ENCODE measurements around the gene P4HA2. TPM values are rescaled to one million over a fixed set of nuclear protein-coding genes. Genes with fewer than 3 reads are reported as not detected.

The P4HA2 gene
- total RNA-seq, 2 experiments from 2014 or later: 0.32 to 7.2 TPM

- intact Hi-C loops (cut with micrococcal nuclease; ENCODE audit: unreplicated experiment): no loop called here
- no TSS peak for BruUV-seq (replicated peaks)
- no peak for DNase-seq (ENCODE audit: low spot score)
These were observed 39.6 kb upstream of the P4HA2 start for GRCh38 chr5:132267166-132267739.

GRCh38 chr5:132266836-132267160 is 39.1 kb upstream of the P4HA2 start:
- ChIA-PET CTCF (ENCODE audit: unreplicated experiment) (no interaction called here), POLR2A (no interaction called here)
- Histone ChIP-seq H3K9me3 (ENCODE audit: low read length) (no peaks in the 10 kb centered on the region), H3K4me3 (ENCODE audit: low read depth, low read length, poor library complexity, severe bottlenecking) (no peak overlapping the region), H2AFZ (ENCODE audit: low read length) (no peak overlapping the region), H3K4me1 (ENCODE audit: insufficient read depth, low read length, poor library complexity, severe bottlenecking) (no peaks in the 10 kb centered on the region), H3K9me2 (ENCODE audit: insufficient read depth, low read length) (no peaks in the 10 kb centered on the region), H3K36me3 (ENCODE audit: insufficient read depth, low read length) (no peaks in the 10 kb centered on the region), H3K27ac (ENCODE audit: low read depth, low read length, poor library complexity, severe bottlenecking) (no peak overlapping the region), H4K20me1 (ENCODE audit: insufficient read depth, low read length) (no peaks in the 10 kb centered on the region), H3K79me2 (ENCODE audit: insufficient read depth, low read depth, low read length) (no peaks in the 10 kb centered on the region), H3K4me2 (ENCODE audit: low read length) (no peak overlapping the region)
- intact Hi-C loops (cut with micrococcal nuclease; ENCODE audit: unreplicated experiment): no loop called here
- BruUV-seq (replicated peaks): no TSS peak
- DNase-seq (ENCODE audit: low spot score): no peak
- no peak for TF ChIP-seq CTCF (conservative IDR thresholded peaks at IDR 0.05; ENCODE audit: low read length)
- TF ChIP-seq EZH2phosphoT487 (IDR thresholded peaks at IDR 0.05; ENCODE audit: borderline replicate concordance, low read depth, low read length): no peak

More at GRCh38 chr5:132267166-132267739, 39.6 kb upstream of the P4HA2 start:
- no peaks in the 10 kb centered on the region for H3K9me2 ChIP-seq (ENCODE audit: insufficient read depth, low read length)
- no peaks in the 10 kb centered on the region for H4K20me1 ChIP-seq (ENCODE audit: insufficient read depth, low read length)
- no peak overlapping the region for H2AFZ ChIP-seq (ENCODE audit: low read length)
- ChIA-PET POLR2A (no interaction called here), CTCF (ENCODE audit: unreplicated experiment) (no interaction called here)
- H3K36me3 ChIP-seq (ENCODE audit: insufficient read depth, low read length): no peaks in the 10 kb centered on the region
- H3K9me3 ChIP-seq (ENCODE audit: low read length): no peaks in the 10 kb centered on the region
- no peaks in the 10 kb centered on the region for H3K4me1 ChIP-seq (ENCODE audit: insufficient read depth, low read length, poor library complexity, severe bottlenecking)
- no peak overlapping the region for H3K27ac ChIP-seq (ENCODE audit: low read depth, low read length, poor library complexity, severe bottlenecking)
- H3K4me2 ChIP-seq (ENCODE audit: low read length): no peak overlapping the region
- no peaks in the 10 kb centered on the region for H3K79me2 ChIP-seq (ENCODE audit: insufficient read depth, low read depth, low read length)
- no peak overlapping the region for H3K4me3 ChIP-seq (ENCODE audit: low read depth, low read length, poor library complexity, severe bottlenecking)
- TF ChIP-seq EZH2phosphoT487 (IDR thresholded peaks at IDR 0.05; ENCODE audit: borderline replicate concordance, low read depth, low read length): no peak
- TF ChIP-seq CTCF (conservative IDR thresholded peaks at IDR 0.05; ENCODE audit: low read length): no peak

GRCh38 chr5:132266031-132266835 is 38.6 kb upstream of the P4HA2 start:
- intact Hi-C loops (cut with micrococcal nuclease; ENCODE audit: unreplicated experiment): no loop called here
- Histone ChIP-seq H3K9me3 (ENCODE audit: low read length) (no peaks in the 10 kb centered on the region), H3K36me3 (ENCODE audit: insufficient read depth, low read length) (no peaks in the 10 kb centered on the region), H3K27ac (ENCODE audit: low read depth, low read length, poor library complexity, severe bottlenecking) (no peak overlapping the region), H3K79me2 (ENCODE audit: insufficient read depth, low read depth, low read length) (no peaks in the 10 kb centered on the region), H2AFZ (ENCODE audit: low read length) (no peak overlapping the region), H3K9me2 (ENCODE audit: insufficient read depth, low read length) (no peaks in the 10 kb centered on the region), H3K4me3 (ENCODE audit: low read depth, low read length, poor library complexity, severe bottlenecking) (no peak overlapping the region), H3K4me1 (ENCODE audit: insufficient read depth, low read length, poor library complexity, severe bottlenecking) (no peaks in the 10 kb centered on the region), H4K20me1 (ENCODE audit: insufficient read depth, low read length) (no peaks in the 10 kb centered on the region), H3K4me2 (ENCODE audit: low read length) (no peak overlapping the region)
- TF ChIP-seq EZH2phosphoT487 (IDR thresholded peaks at IDR 0.05; ENCODE audit: borderline replicate concordance, low read depth, low read length) (no peak), CTCF (conservative IDR thresholded peaks at IDR 0.05; ENCODE audit: low read length) (no peak)
- no TSS peak for BruUV-seq (replicated peaks)
- DNase-seq (ENCODE audit: low spot score): no peak
- POLR2A ChIA-PET: no interaction called here
- CTCF ChIA-PET (ENCODE audit: unreplicated experiment): no interaction called here
